Measurements from ENCODE around the gene TRIM8. TPM values are rescaled to one million over a fixed set of nuclear protein-coding genes. Genes with fewer than 3 reads are reported as not detected.

TRIM8 gene
- total and polyA plus RNA-seq, 2 of the 8 experiments (the other 6 are each of a cell fraction or from before 2014, with no cell fraction given) = 24.9 to 38.8 TPM

GRCh38 chr10:102626026-102626685 is 18.1 kb upstream of the TRIM8 start (continued):
- TF ChIP-seq CTCF (IDR thresholded peaks at IDR 0.05; ENCODE audit: control extremely low read depth in 1 of 3, insufficient read depth in 1 of 3, low read depth in 1 of 3, low read length in 3 of 3) (no peak), HDAC6 (IDR thresholded peaks at IDR 0.05; ENCODE audit: low read depth, low read length) (no peak), CREB1 (IDR thresholded peaks at IDR 0.05) (no peak), JUN (IDR thresholded peaks at IDR 0.05; ENCODE audit: low read depth, low read length) (no peak), BRCA1 (IDR thresholded peaks at IDR 0.05; ENCODE audit: low read depth, low read length) (no peak), MAFK (IDR thresholded peaks at IDR 0.05; ENCODE audit: low read depth, low read length) (no peak), KDM4A (IDR thresholded peaks at IDR 0.05; ENCODE audit: low read depth, low read length, severe bottlenecking) (no peak), BCL11A (IDR thresholded peaks at IDR 0.05; ENCODE audit: low read depth in 2 of 2, low read length in 2 of 2) (no peak), RAD21 (IDR thresholded peaks at IDR 0.05 in 1 of 2, conservative IDR thresholded peaks at IDR 0.05 in 1 of 2; ENCODE audit: low read depth in 2 of 2, low read length in 2 of 2) (no peak)
